Uterus (tissue), 4 donors: ENCODE measurements around the gene WNT6. TPM values are rescaled to one million over a fixed set of nuclear protein-coding genes. Genes with fewer than 3 reads are reported as not detected.

ENCODE experiments used
- DNase-seq, 2 donors: peaks; one replicate each; pipeline ENCODE4 v3.0.0-alpha.2; 2019 to 2020
- H3K27ac ChIP-seq, 2 donors: fragments of 200-600 bp; sonication (generic); 1 replicate in 1 of 2; 2 replicates in 1 of 2; pipeline ENCODE4 v1.5.1; 2016 to 2018
- H3K27me3 ChIP-seq, 2 donors: fragments of 200-600 bp; sonication (generic); one replicate each; pipeline ENCODE4 v1.5.1; 2018 to 2019; ENCODE audit warnings: control low read depth in 1 of 2
- H3K36me3 ChIP-seq, 2 donors: fragments of 200-600 bp; sonication (generic); one replicate each; pipeline ENCODE4 v1.5.1; 2019; ENCODE audit warnings: control low read depth in 1 of 2
- H3K4me1 ChIP-seq, 2 donors: fragments of 200-600 bp; sonication (generic); one replicate each; pipeline ENCODE4 v1.5.1; 2018 to 2019; ENCODE audit warnings: control low read depth in 1 of 2
- H3K4me3 ChIP-seq, 2 donors: fragments of 200-600 bp; sonication (generic); 1 replicate in 1 of 2; 2 replicates in 1 of 2; pipeline ENCODE4 v1.5.1; 2018 to 2019; ENCODE audit warnings: mild to moderate bottlenecking in 1 of 2
- H3K9me3 ChIP-seq, 2 donors: fragments of 200-600 bp; sonication (generic); one replicate each; pipeline ENCODE4 v1.5.1; 2019; ENCODE audit warnings: control low read depth in 1 of 2
- CTCF ChIP-seq, 4 experiments: fragments of 200-600 bp in 2 of 4; fragments of 450-650 bp in 2 of 4; sonication (generic) in 2 of 4; IDR thresholded peaks; one replicate each; pipeline ENCODE4 v1.5.1; 2016 to 2019; ENCODE audit warnings: antibody characterized with exemption in 4 of 4, mild to moderate bottlenecking in 2 of 4, moderate library complexity in 1 of 4
- POLR2A ChIP-seq, 2 donors: fragments of 450-650 bp; IDR thresholded peaks; one replicate each; pipeline ENCODE4 v1.6.1; 2016; ENCODE audit warnings: antibody characterized with exemption in 2 of 2, mild to moderate bottlenecking in 1 of 2, moderate library complexity in 1 of 2
- intact Hi-C: fragments of 100-400 bp; cut with DNase I; formaldehyde crosslinking; loops from one replicate; pipeline ENCODE4 v1.15.1; 2023; ENCODE audit warnings: low total_unique reads
- total RNA-seq, 4 donors: library from RNA; depleted of rRNA in 3 of 4; stranded (reverse); fragments of >200 nt in 3 of 4; gene quantifications; one replicate each; pipeline versions ENCODE4 v1.1.0 to v1.2.4, GENCODE V29; 2014 to 2023
- donor health status: DM: yes; HTN: yes; CAD: no.

The WNT6 gene
- total RNA-seq, 4 donors from 2014 or later: 1.0 to 2.1 (median 1.9) TPM; not detected in 1

DNA sequence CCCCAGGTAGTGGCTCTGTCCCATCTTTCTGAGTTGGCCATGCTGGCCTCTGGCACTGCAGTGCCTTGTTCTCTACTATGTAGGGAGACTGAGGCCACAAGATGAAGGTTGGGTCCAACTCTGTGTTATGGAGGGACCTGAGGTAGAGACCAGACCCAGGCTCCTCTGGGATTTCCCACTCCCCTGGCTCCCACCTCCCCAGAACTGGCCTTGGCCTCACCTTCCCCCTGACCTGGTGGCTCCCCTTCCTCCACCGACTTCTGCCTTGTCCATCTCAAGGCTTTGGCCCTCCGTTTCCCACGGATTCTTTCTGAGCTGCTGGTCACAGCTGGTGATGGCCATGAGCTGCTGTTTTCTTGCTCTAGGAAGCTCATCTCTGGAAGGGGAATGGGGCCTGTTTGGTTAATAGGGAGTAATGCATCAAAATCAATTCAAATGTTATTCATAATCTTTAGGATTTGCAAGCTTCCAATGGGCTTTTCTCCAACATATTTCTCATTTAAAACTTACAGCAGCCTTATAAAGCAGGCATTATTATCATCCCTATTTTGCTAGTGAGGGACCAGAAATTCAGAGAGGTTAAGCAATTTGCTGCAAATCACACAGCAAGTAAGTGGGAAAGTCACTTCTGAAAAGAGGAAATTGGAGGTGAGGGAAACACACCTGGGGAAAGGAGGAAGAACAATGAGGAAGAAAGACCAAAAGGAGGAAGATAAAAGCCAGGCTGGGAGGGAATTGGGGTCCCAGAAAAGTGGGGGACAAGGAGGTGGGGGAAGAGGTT lies 28.9 kb upstream of the WNT6 start:
- Histone ChIP-seq H3K4me3 (no peak overlapping the region), H3K27me3 (no peaks in the 10 kb centered on the region)
- no peak for DNase-seq

GRCh38 chr2:218831378-218831990 lies 28.1 kb upstream of the WNT6 start, which contains the start of gene PRKAG3:
Gene PRKAG3, minus strand, starts transcription at chr2:218831803.
- TF ChIP-seq POLR2A (IDR thresholded peaks at IDR 0.05): no peak
- no peak for TF ChIP-seq CTCF (IDR thresholded peaks at IDR 0.05)
- DNase-seq: no peak
- Histone ChIP-seq H3K27me3 (no peaks in the 10 kb centered on the region), H3K9me3 (no peaks in the 10 kb centered on the region), H3K27ac (no peak within 1 kb of the TSS), H3K36me3 (no peaks in the 10 kb centered on the region), H3K4me3 (no peak within 1 kb of the TSS), H3K4me1 (no peaks in the 10 kb centered on the region)
- intact Hi-C loops: no loop called here

More for the DNA sequence above, 28.9 kb upstream of the WNT6 start:
- intact Hi-C loops: no loop called here
- Histone ChIP-seq H3K4me1 (no peaks in the 10 kb centered on the region), H3K9me3 (no peaks in the 10 kb centered on the region), H3K36me3 (no peaks in the 10 kb centered on the region), H3K27ac (no peak overlapping the region)
- no peak for TF ChIP-seq POLR2A (IDR thresholded peaks at IDR 0.05)
- no peak for TF ChIP-seq CTCF (IDR thresholded peaks at IDR 0.05)

DNA sequence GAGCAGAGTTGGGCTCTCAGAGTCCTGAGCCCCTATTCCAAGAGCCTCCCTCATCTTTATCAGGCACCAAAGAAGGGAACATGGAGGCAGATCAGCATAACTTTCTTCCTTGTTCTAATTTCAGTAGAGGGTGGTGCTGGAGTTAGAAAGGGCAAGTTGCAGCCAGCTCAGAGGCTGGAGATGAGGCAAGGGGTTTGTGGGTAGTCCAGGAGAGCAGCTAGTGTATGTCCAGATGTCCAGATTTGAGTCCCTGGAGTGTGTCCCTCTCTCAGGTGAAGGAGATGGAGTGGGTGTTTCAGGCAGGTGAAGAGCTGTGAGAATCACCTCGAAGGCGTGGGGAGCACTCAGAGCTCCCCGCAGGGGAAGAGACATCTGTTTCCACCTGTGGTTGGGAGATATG lies 27.5 kb upstream of the WNT6 start:
- no peaks in the 10 kb centered on the region for H3K9me3 ChIP-seq
- H3K4me1 ChIP-seq: no peaks in the 10 kb centered on the region
- H3K36me3 ChIP-seq: no peaks in the 10 kb centered on the region
- H3K27ac ChIP-seq: no peak overlapping the region
- no peaks in the 10 kb centered on the region for H3K27me3 ChIP-seq
- no peak overlapping the region for H3K4me3 ChIP-seq
- no peak for DNase-seq
- intact Hi-C loops: no loop called here
- TF ChIP-seq POLR2A (IDR thresholded peaks at IDR 0.05) (no peak), CTCF (IDR thresholded peaks at IDR 0.05) (no peak)

DNA sequence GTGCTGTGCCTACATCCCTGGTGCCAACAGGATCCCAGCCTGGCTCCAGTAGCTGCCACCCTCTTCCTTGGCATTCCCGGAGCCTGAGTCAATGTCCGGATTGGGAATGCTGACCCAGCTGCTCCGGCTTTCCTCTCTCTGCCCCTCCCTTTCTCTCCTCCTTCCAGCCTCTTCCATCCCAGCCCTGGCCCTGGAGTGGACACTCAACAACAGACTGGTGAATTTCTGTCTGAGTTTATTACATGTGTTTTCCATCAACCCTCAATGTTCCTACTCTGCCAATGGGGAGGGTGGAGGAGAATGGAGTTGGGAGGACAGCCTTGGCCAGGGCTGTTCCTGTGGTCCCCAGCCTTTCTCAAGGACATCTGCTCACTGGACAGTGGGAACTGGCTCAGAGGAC lies 27.1 kb upstream of the WNT6 start:
- no peak for DNase-seq
- Histone ChIP-seq H3K27me3 (no peaks in the 10 kb centered on the region), H3K9me3 (no peaks in the 10 kb centered on the region), H3K4me1 (no peaks in the 10 kb centered on the region), H3K4me3 (no peak overlapping the region), H3K36me3 (no peaks in the 10 kb centered on the region), H3K27ac (no peak overlapping the region)
- intact Hi-C loops: no loop called here
- no peak for TF ChIP-seq POLR2A (IDR thresholded peaks at IDR 0.05)
- TF ChIP-seq CTCF (IDR thresholded peaks at IDR 0.05): no peak

DNA sequence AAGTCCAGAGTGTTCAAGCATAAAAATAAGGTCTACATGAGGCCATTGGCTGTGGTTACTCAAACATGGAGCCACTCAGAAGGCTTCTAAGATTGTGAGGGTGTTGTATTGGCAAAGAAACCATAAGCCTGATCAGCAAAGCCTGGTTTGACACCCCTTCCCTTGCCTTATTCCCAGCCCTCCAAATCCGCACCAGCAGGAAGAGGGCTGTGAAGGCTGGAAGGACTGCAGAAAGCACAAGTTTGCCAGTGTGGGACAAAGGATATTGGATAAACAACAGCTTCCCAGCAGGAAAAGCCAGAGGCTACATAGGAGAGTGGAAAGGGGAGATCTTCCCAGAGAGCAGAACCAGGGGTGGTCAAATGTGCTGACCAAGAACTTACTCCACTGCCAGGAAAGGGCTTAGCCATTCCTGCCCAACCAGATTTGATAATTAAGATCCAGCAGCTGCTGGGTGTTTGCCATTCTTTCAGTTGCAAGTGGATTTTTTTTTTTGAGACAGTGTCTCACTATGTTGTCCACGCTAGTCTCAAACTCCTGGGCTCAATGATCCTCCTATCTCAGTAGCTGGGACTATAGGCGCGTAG lies 26.5 kb upstream of the WNT6 start:
- H3K4me3 ChIP-seq: no peak overlapping the region
- H3K9me3 ChIP-seq: no peaks in the 10 kb centered on the region
- intact Hi-C loops: no loop called here
- TF ChIP-seq POLR2A (IDR thresholded peaks at IDR 0.05): no peak
- no peak for TF ChIP-seq CTCF (IDR thresholded peaks at IDR 0.05)
- H3K27me3 ChIP-seq: no peaks in the 10 kb centered on the region
- DNase-seq: no peak
- H3K4me1 ChIP-seq: no peaks in the 10 kb centered on the region
- H3K27ac ChIP-seq: no peak overlapping the region
- no peaks in the 10 kb centered on the region for H3K36me3 ChIP-seq
